ENCODE results near the gene TMEM184C.

TMEM184C gene

DNA sequence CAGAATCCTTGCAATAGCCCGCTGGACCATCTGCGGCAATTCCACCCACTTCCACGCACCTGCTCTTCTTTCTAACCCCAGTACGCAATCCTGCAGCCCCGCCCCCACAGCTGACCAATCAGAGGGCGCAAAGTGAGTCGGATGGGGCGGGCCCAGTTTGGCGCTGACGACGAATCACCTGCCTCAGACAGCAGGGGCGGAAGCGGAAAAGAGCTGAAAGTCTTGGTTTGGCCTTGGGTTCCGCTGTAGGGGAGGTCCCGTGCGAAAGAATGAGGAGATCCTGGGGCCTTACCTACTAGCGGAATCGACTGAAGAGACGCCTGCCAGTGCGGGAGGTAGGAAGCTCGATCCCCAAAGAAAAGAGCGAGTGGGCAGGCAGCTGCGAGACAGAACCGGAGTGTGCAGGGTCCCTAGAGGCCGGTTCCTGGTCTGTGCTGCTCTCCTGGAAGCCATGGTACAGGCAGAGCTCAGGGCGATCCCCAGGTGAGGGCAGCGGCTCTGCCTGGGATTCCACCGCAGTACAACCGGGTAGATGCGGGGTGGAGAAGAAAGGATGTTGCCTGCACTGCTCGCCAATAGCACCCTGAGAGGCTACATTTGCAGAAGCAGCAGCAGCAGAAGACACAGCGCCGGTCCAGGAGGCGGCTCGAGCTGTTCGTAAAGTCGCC is at the start of gene TMEM184C:
Gene TMEM184C (plus strand): TSS at position 225 of the 668 bp plus-strand sequence. CDS start 560 bp downstream, outside the sequence.
- DNase-seq = peak; percentile 94

DNA sequence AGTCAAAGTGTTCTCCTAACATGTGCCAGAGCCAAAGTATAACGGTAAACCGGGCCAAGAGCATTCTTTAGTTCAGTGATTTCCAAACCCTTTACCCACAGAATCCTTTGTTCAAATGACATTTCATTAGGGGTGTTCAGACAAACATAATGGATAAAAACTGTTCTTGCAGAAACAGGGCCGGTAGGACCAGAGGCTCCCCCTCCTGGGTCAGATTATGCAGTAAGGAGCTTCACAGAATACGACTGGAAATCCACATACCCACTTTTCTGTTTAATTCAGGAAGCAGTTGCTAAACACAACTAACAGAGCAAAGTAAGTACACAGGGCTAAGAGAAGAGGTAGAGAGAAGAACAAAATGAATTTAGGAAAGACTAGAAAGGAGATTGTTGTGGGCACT is 46.6 kb upstream of the TMEM184C start:
- DNase-seq = no peak

DNA sequence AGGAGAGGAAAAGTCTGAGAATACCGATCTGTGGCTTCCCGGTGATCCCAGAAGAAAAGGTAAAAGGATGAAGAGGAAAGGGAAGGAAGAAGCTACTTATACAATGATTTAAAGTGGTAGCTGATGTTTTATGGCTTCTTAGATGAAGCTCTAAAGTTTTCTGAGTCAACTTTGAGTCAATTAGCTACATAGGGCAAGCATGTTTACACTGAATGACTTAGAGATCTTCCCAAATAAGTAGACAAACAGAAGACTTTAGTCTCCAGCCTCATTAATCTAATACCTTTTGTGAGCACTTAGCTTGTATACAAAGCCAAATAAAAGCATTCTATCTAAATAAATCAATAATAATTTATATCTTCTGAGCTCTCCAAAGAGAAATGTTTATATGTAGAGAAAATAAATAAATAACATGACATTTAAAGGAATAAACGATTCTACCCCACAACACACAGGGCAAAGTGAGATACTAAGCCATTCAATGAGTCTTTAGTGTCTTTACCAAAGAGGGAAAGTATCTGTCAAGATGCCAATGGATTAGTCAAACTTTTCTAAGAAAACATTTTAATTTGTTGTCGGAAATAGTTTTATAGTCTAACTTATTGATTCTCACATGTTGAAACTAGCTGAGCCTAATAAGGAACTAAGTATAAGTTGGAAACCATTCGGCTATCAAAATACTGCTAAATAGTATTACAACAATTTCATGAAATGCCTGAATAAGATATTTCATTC is 46.0 kb upstream of the TMEM184C start:
- no peak for DNase-seq

DNA sequence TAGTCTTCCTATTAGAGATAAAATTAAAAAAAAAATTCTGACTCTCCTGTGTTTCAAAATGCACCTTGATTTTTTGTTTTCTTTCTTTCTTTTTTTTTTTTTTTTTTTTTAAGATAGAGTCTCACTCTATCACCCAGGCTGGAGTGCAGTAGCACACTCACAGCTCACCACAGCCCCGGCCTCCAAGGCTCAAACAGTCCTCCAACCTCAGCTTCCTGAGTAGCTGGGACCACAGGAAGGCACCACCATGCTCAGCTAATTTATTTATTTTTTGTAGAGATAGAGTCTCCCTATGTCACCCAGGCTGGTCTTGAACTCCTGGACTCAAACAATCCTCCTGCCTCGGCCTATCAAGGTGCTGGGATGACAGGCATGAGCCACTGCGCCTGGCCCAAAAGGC is 41.1 kb upstream of the TMEM184C start:
- DNase-seq = no peak

DNA sequence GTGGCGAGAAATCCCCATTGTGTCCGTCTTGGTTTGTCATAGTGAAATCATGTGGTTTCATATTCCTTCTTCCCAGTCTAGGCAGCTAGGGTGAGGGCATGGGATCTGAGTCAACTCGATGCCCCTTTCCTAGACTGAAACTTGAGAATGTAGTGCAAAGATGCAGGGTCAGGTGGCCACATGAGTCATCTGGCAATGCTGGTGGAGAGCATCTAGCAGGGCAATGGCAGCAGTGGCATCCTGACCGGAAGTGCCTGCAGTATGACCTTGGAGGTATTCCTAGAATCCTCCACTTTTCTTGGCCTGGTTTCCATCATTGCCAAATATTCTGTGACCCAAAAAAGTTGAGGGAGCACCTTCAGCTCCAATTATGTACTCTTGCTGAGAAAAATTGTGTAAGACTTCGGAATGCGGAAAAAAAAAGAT is 39.1 kb upstream of the TMEM184C start:
- no peak for DNase-seq

DNA sequence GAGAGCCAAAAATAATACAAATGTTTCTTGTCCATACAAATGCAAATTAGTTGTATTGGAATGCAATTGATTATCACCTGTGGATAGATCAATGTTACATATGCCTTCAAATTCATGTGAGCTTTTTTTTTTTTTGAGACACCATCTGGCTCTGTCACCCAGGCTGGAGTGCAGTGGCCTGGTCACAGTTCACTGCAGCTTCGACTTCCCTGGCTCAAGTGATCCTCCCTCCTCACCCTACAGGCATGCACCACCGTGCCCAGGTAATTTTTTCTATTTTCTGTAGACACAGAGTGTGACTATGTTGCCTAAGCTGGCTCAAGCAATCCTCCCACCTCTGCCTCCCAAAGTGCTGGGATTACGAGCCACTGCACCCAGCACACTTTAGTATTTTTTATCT is 38.6 kb upstream of the TMEM184C start:
- no peak for DNase-seq

DNA sequence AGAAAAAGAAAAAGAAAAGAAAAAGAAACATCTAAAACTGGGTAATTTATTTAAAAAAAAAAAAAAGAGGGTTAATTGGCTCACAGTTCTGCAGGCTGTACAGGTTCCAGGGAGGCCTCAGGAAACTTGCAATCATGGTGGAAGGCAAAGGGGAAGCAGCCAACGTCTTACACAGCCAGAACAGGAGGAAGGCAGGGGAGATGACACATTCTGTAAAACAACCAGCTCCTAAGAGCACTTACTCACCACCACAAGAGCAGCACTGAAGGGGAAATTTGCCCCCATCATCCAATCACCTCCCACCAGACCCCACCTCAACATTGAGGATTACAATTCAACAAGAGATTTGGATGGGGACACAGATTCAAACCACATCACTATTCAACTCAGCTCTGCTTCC is 36.8 kb upstream of the TMEM184C start:
- no peak for DNase-seq

DNA sequence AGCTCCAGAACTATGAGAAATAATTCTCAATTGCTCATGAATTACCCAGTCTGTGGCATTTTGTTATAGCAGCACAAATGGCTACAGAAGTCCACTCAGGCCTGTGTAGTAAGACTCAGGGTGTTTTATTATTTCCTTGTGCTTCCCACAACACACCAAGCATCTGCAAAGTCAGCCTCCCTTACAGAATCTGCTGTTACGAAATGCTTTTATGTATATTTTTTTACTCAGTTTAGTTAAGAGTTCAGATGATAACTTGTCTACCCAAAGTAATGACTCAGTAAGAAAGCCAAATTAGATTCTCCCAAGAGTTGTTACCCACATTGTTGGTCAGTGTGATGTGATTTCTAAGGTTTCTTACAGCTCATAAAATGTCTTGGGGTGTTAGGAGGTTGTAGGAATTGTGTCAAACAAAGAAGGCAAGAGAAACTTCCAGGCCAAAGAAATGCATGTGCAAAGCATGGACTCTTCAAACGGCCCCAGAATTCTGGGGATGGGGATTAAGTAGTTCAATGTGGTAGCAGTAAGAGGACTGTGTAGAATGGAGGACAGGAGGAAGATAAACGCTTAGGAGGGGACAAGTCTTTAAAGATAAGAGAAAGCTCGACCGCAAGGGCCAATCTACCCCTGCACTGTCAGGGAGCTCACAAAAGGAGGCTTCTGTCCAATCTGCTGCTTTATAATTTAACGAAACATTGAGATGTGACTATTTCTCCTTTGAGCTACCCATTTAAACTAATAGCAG is 35.4 kb upstream of the TMEM184C start:
- DNase-seq = no peak

DNA sequence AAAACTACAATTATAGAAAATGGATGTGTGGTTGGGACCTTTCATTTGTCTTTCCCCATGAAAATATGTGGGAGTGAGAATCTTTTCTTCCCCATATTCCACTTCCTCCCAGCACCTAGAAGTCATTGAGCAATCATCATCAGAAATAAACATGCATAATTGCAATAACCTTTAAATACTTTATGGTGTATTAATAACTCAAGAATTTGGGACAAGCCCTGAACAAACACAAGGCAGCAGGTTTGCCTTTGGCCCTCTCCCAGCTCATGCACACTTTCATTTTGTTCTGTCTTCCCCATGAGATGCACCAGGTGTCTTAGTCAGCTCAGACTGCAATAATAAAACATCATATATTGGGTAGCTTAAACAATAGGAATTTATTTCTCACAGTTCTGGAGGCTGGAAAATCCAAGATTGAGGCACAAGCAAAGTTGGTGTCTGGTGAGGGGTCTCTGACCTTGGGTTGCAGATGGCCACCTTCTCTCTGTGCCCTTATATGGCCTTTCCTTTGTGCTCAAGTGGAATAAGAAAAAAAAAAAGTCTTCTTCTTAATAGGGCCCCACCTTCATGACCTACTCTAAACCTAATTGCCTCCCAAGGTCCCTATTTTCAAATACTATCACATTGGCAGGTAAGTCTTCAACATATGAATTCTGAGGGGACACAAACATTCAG is 34.7 kb upstream of the TMEM184C start:
- DNase-seq = no peak

DNA sequence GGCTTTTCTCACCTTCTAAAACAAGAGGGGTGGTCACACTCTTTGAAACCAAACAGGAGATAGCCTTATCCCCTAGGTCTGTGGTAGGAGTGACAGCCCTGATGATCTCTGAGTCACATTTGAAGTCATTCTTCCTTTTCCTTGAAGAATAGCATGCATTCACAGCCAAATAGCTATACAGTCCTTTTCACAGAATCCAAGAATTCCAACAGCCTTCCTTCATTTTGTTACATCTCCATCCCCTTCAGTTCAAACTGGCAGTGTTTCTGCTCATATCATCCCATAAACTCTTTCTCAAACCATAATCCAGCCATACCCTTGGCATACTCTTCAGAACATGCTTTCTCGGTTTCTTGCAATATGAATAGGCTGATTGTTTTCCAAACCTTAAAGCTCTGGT is 33.3 kb upstream of the TMEM184C start:
- DNase-seq = no peak

DNA sequence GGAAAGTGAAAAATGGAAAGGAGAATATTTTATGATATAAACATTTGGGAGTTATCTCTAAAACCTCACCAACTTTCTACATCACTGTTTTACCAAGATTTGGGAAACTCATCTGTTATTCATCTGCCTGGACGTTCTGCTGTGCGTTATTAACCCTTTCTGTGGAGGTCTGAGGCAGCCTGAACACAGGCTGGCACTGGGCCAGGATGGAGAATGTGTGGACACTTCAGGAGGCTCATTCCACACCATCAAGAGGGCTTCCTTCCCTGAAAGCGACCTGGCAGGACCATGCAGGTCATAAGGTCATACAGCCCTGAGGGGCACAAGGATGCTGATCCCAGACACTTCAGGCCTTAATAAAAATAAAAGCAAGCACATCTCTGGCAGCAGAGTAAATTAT is 31.2 kb upstream of the TMEM184C start:
- DNase-seq = no peak

DNA sequence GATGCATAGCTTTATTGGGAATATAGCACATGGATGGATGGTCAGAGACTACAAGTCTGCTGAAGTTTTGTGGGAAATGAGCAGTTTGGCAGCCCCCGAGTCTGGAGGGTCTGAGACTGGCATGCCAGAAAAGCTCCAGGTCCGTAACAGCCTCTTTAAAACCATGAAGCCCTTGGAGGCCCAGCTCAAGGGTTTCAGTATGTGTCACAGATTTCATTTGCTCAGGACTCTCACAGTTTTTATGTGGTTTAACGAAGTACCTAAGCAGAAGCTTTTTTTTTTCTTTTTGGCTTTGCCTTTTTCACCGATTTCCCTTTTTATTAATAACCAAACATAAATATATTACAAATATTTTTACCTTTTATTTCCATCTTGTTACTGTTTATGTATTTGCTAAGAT is 30.6 kb upstream of the TMEM184C start:
- no peak for DNase-seq

DNA sequence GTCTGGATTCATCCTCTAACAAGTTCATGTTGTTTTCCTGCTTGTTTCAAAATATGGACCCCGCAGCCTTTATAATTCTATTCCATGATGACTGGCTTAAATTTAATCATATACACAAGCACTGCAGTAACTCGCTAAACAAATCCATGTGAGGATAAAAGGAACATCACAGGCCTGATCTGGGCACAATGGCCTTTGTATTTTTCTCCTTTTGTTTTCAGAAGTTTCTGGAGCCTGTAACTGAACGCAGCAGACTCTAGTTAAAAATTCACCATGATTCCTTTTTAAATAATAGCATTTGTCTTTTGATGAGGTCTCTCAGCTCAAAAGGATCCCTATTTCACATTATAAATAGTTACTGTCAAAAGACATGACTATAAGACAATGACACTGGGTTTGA is 30.2 kb upstream of the TMEM184C start:
- no peak for DNase-seq

DNA sequence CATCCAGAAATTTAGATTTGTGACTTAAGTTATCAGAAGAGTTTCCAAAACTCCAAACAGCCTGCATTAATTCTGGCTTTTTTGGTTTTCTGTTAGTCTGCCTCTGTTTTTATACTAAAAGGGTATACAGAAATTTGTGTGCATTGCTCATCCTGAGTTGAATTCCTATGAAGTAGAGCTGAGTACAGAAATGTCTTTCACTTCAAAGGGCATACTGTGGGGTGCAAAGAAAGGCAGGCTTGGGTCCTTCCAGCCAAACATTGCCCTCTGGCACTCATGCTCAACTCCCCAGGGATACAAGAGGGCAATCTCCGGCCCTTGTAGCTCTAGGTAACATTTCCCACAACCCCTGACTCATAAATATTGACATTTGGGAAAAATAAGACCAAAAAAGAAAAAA is 27.6 kb upstream of the TMEM184C start:
- DNase-seq = no peak

DNA sequence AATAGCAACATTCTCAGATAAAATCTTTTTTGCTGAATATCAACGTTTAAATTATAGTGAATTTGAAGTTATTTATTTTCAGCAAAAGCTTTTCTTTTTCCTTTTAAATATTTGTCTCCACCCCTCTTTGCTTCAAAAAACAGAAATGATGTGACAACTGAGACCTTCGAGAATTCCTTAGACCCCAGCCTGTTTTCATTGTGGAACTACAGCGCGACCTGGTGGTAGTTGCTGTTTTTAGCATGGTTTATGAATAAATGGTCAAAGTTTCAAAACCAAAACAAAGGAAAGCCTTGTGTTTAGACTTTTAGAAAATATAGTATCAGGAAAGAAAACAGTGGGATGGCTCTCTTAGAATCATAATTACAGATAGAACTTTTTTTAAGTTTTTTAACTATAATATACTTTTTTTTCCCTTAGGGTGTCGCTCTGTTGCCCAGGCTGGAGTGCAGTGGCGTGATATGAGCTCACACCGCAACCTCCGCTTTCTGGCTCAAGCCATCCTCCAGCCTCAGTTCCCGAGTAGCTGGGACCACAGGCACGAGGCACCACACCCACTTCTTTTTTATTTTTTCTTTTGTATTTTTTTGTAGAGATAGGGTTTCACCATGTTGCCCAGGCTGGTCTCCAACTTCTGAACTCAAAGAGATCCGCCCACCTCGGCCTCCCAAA is 26.8 kb upstream of the TMEM184C start:
- peak; percentile 29 for DNase-seq

DNA sequence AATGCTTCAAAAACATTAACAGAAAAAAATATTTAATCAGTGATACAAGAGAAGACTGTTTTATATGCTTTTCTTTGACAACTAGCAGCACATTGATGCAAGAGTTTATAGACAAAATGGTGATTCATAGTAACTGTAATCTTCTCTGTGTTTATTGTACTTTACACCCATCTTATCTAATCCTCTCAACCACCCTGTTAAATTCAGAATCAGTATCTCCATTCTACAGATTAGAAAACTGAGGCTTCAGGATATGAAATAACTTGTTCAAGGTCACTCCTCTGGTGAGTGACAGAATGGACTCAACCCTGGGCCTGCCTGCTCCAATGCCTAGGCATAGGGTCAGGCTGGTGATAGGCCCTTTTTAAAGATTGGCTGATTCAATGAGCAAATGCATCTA is 26.1 kb upstream of the TMEM184C start:
- DNase-seq = no peak

DNA sequence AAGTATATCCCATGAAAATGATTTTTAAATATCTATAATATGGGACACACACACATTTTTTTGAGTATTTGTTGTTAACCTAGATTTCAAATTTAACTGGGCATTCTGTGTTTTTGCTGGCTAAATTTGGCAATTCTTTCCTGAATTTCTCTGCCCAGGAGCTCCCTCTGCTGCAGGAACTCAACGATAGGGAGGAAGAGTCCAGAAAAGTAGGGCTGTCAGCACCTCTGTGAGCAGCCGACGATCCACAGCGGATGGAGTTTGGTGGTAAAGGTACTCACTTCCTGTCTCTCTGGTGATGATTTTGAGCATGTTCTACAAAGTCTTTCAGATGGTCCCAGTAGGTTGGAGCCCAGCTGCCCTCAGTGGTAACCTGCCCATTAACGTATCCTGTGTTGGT is 23.1 kb upstream of the TMEM184C start:
- DNase-seq = no peak

DNA sequence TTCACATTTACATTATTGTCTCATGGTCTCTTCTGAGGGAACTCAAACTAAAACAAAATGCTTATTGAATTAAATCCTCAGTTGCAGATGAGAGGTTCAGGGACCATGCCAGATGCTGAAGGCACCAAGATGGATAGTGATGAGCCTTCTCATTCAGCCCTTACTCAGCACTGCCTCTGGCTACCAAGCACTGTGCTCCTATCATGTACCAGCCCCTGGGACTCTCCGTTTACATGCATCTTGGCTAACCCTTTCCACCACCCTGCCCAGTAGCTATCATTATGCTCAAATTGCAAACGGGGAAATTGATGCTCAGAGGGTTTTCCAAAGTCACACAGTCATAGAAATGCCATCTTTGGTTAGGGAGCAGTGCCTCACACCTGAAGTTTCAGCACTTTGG is 22.6 kb upstream of the TMEM184C start:
- no peak for DNase-seq

DNA sequence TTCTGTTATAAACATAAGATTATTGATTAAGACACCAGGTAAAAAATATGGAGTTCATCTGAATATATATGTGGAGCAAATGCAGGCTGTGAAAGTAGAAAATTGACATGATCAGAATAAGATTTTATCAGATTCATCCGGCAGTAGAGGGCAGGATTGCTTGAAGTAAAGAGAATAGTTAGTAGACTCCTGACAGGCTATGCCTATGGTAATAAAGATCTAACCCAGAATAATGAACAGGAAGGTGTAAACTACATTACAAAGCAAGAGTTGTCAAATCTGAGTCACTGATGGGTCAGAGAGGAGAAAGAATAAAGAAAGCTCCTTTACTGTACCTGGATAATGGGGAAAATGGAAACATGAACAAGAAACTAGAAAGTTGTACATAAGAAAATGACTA is 20.8 kb upstream of the TMEM184C start:
- no peak for DNase-seq

DNA sequence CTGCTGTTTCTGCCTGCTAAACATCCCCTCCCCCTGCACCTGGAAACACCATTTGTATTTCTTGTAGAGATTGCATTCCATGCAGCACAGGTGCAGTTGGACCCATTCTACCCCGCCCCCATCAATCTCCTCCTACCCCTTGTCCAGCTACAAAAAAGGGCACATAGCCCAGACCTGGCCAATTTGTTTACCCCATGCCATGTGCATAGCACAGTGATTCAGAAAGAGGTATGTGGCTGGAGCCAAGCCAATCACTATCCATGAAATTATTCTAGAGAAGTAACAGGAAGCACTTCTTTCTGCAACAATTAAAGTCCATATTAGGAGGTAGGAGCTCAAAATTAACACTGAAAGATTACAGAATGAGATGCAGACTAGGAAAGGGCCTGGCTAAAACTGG is 20.2 kb upstream of the TMEM184C start:
- DNase-seq = no peak

DNA sequence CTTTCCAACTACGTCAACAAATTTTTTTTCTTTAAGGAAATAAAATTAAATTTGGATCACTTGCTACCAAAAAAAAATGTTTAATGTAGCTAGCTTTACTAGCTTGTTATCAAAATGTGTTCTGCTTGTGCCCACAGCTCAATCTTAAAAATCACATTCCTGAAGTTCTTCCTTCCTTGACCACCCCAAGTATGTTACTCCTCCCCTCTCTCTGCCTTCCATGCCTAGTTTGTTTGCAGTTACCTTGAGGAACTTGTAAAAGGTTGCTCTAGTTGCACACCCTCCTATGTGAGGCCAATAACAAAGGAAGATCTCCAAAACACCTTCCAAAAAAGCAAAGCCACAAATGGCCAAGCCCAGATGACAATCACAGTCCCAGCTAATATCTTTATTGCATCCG is 19.6 kb upstream of the TMEM184C start:
- no peak for DNase-seq

DNA sequence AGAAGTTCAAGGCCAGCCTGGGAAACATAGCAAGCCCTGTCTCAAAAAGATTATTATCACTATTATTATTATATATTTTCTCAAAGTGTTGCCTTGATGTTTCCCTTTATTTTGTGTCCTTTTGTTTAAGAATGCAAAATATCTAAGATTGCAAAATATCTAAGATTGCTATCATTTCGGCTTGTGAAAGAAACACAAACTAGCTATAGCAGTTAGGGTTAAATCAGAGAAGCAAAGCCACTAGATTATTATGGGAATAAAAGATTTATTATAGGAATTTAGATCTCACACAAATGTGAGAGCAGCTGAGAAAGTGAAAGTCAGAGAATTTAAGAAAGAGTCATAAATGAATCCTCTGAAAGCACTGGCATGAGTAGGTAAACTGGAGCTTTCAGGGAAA is 18.0 kb upstream of the TMEM184C start:
- DNase-seq = no peak

DNA sequence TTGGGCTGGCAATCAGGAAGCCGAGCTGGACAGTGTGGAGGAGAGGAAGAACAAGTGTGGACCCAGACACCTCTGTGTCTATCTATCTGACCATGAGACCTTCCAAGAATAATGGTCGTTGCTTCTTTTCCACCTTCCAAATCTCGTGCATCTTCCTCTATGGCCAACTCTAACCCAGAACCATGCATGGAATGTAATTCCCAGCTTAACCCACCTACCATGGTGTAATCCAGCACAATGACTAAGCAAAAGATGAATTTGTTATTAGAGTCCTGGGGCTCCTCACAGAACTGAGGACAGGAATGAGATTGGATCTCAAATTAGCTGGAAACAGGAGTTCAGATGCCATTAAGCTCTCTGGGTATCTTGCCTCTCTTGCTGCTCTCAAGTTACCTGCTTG is 17.4 kb upstream of the TMEM184C start:
- DNase-seq = no peak

All from NCI-H345 (cell line).